HG02798 (cell line): ENCODE measurements around the gene LHX1.

Experiments
- ATAC-seq: cut with Tn5 transposase; IDR thresholded peaks from one replicate; pipeline ENCODE4 v1.9.1; 2021; ENCODE audit warnings: mild to moderate bottlenecking; ENCODE audit not compliant: unreplicated experiment, poor library complexity

Gene LHX1

GRCh38 chr17:36950027-36950426 is 12.8 kb downstream of the LHX1 start:
- no peak for ATAC-seq

DNA sequence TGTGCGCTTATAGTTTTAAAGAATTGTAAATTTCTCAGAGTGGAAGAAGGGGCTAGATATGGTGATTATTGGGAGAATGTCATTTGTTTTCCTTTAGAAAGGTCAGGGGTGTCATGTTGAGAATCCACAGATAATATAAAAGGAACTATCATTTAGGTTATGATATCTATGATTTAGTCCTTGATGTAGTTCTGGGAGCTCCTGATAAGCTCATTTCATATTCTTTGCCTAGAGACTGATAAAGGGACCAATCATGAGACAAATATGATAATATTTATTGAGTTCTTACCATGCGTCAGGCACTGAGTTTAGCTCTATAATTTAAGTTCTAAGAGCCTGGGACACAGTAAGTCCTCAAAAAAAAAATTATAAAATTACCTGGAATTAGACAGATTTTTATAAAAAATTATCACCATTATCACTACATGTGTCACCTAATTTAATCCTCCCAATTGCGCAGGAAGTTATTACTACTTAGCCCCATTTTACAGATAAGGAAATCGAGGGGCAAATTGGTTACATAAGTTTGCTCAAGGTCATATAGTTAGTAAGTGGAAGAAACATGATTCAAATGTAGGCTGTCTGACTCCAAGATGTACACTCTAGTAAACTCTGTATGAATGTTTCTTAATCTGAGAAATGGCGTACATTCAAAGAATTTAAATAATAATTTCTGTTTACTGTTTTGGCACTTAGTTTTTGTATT is 14.0 kb downstream of the LHX1 start:
- no peak for ATAC-seq

DNA sequence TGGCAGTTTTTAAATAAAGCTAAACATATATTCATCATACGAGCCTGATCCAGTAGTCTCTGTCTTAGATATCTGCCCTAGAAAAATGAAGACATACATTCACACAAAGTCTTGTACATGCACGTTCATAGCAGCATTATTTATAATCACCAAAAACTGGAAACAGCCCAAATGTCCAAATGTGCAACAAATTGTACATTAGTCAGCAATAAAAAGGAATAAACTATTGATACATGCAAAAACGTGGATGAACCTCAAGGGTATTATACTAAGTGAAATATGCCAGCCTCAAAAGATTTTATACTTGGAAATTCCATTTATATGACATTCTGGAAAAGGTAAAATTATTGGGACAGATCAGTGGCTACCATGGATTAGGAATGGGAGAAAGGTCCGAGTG is 34.2 kb downstream of the LHX1 start:
- no peak for ATAC-seq

- ATAC-seq: no peak
These were observed 35.0 kb downstream of the LHX1 start for GRCh38 chr17:36972186-36972700.

DNA sequence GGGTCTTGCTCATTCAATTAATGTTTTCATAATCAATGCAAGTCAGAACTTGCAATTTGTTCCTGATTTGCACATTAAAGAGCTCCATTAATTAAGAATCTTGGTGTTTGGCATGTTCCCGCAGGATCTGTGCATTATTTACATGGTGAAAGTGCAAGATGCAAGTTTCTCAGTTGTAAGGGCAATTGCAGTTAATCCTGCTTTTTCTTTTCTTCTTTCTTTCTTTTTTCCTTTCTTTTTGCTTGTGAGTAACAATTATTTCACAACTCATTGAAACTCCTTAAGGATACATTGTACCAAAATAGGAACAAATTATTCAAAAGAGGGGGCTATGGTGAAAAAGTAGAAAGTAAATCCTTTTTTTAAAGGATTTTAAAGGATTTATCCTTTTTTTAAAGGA is 35.6 kb downstream of the LHX1 start:
- no peak for ATAC-seq

DNA sequence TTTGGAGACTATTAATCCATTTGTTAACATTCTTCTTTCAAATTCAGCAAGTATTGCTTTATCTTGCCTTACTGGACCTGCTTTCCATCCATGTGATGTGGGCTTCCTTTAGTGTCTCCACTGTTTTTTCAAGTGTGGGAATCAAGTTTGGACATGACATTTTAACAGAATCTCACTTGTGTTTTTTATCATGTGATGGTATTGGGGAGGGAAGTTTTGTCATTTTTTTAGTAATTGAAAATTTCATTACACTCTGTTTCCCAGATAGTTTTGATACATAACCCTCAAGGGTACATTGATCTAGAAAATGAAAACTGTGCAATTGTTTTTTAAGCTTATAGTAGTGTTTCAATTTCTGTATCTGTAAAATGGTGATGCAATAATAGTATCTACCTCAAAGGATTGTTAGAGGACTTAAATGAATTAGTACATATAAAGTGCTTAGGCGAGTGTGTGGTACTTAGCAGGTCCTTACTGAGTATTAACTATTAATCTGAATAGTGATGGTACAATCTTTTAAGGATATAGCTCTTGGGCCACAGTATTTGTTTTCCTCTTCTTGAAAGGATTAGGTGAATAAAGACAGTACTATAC is 38.7 kb downstream of the LHX1 start:
- no peak for ATAC-seq

- ATAC-seq: no peak
These were observed 39.8 kb downstream of the LHX1 start for GRCh38 chr17:36977066-36977465.

DNA sequence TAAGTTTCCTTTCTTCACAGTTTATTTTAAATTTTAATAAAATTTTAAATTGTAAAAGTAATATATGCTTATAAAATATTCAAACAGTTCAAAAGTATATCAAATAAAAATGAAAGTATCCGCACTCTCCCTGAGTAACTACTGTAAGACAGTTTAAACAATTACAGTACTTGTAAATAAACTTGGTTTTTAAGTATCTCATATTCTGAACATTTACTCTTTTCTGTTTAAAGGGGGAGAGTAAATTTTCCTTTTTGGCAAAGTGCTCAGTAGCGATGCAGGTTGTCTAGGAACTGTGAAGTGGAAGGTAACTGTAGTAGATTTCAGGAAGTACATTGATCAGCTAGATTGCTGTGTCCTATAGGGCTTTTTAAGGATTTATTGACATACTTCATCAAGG is 40.3 kb downstream of the LHX1 start:
- no peak for ATAC-seq

DNA sequence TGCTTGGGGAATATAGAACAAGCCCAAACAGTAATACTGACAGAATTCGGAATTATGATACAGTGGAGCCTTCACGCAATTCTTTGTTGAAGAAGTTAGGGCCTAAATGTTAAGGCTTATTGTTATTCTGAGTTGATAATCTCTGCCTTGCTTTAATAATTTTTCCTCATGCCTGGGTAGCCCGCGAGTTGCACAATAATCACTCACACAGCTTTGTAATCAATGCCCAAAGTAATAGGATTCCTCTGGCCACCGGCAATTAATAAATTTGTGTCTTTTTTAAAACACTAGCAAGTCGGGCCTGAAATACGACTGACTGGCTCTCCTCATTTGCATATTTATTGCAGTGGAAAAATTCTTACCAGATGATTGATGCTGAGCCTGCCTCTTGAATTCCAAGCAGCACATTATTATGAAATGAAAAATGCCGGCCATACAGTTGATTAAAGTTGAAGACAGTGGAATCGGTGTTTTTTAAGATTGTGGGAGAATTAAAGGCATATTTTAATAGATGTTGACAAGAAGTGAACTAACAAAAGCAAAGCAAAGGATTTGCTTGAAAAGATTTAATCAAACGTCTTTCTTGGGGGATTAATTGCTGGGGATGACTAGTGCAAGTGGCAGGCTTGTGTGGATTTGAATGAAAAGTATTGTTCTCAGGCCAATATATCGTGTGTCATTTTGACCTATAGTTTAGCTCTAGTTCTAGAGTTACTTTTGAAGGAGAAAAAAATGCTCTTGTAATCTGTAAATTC is 41.7 kb downstream of the LHX1 start:
- ATAC-seq: no peak

DNA sequence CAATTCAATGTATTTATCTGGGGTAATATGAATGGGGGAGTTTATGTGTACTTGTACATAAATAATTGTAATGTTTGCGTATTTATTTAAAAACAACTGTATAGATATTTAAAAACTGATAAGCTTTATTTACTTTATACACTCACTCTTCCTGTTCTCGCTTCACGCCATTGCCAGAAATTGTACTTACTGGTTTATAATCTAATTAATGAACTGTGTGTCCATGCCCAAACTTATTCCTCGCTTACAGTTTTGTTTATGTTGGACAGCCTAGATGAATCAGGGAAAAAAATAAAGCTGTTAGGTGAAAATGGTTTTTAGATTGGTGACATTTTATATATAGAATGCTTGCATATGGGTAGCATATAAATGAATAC is 42.3 kb downstream of the LHX1 start:
- ATAC-seq: no peak

GRCh38 chr17:36980280-36980761 is 43.0 kb downstream of the LHX1 start:
- ATAC-seq: no peak

- ATAC-seq: no peak
These were observed 46.3 kb downstream of the LHX1 start for GRCh38 chr17:36983618-36984017.

DNA sequence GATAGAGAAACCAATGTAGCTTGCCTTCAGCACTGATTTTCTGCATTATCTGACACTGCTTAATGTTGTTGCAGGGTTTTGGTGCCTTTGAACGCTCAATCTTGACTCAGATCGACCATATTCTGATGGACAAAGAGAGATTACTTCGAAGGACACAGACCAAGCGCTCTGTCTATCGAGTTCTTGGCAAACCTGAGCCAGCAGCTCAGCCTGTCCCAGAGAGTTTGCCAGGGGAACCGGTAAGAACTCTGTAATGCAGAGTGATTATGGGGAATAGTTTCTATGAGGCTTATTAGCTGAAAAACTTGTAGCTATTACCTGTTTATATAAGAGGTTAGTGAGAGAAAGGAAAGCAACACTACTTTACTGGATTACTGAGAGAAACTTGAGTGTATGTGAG is 51.9 kb downstream of the LHX1 start:
- no peak for ATAC-seq

- ATAC-seq: no peak
These were observed 55.4 kb downstream of the LHX1 start for GRCh38 chr17:36992701-36993100.

DNA sequence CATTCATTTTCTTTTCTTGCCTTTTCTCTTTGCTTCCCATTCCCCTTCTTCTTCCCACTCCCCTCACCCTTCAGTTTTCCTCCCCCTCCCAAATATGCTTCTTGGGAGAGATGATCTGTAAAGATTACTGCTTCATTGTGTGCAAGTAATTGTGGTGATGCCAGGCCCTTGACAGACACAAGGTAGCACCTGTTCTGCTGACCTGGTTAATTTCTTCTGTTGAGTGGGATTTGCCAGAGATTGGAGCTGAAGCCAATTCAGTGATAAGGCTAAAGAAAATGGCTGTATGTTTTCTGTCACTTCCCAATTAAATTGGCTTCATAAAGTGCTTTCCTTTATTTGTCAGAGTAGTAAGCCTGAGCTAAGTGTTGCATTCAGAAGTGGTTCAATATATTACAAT is 56.0 kb downstream of the LHX1 start:
- ATAC-seq: no peak
